GM12878 (cell line): Measurements from ENCODE around the gene TADA1. TPM values are rescaled to one million over a fixed set of nuclear protein-coding genes. Genes with fewer than 3 reads are reported as not detected.

ENCODE experiments used
- ATAC-seq: fragments of 200-7000 bp; cut with Tn5 transposase; 3 replicates; pipeline ENCODE4 v1.9.1; 2020; ENCODE audit warnings: mild to moderate bottlenecking, moderate library complexity
- BruUV-seq: library from RNA; stranded (reverse); fragments of 400-500 nt; replicated peaks from 2 replicates; lab custom pipeline; 2021; lab: Mats Ljungman, UMichigan
- CTCF ChIA-PET: fragments of 300-600 bp; sonication (Branson Sonifier 250); formaldehyde crosslinking; extraction: SDS; loops from one replicate; lab custom pipeline; 2021; ENCODE audit warnings: inconsistent platforms; lab: Yijun Ruan, JAX
- POLR2A ChIA-PET: fragments of 350-600 bp; formaldehyde crosslinking; extraction: SDS; loops from one replicate; lab custom pipeline; 2021; ENCODE audit warnings: inconsistent platforms; lab: Charles Lee
- RAD21 ChIA-PET: fragments of 300-600 bp; sonication (Branson Sonifier 250); formaldehyde crosslinking; loops from one replicate; lab custom pipeline; 2023; ENCODE audit warnings: antibody characterized with exemption; ENCODE audit not compliant: unreplicated experiment; lab: Charles Lee
- SMC1A ChIA-PET: fragments of 300-600 bp; sonication (Branson Sonifier 250); formaldehyde crosslinking; loops from one replicate; lab custom pipeline; 2023; ENCODE audit not compliant: unreplicated experiment, uncharacterized antibody; lab: Charles Lee
- DNase-seq: peaks from one replicate; pipeline ENCODE4 v3.0.0-alpha.2; 2011; ENCODE audit warnings: low read depth, low spot score
- FAIRE-seq: peaks from 3 replicates; lab custom pipeline; 2011; peaks lifted over from hg19 to GRCh38; lab: Jason Lieb, UNC
- H2AFZ ChIP-seq: 2 replicates; pipeline ENCODE4 v1.6.0; 2011; ENCODE audit warnings: low read depth, low read length, control low read depth; ENCODE audit not compliant: control insufficient read depth
- H3K27ac ChIP-seq: 2 replicates; pipeline ENCODE4 v1.5.1; 2011; ENCODE audit warnings: control low read depth; ENCODE audit not compliant: control insufficient read depth, insufficient read depth
- H3K27me3 ChIP-seq, 2 experiments: replicated peaks in 1 of 2; 2 replicates each; pipeline versions ENCODE4 v1.6.0 to v1.6.1; 2011; ENCODE audit warnings: low read length in 1 of 2; ENCODE audit not compliant: control insufficient read depth in 2 of 2, insufficient read depth in 2 of 2
- H3K36me3 ChIP-seq, 2 experiments: 2 replicates each; pipeline ENCODE4 v1.5.1; 2011; ENCODE audit warnings: low read length in 1 of 2; ENCODE audit not compliant: control insufficient read depth in 2 of 2, insufficient read depth in 2 of 2
- H3K4me1 ChIP-seq: 2 replicates; pipeline ENCODE4 v1.6.1; 2011; ENCODE audit warnings: mild to moderate bottlenecking, low read length, moderate library complexity, mixed read lengths; ENCODE audit not compliant: control insufficient read depth, insufficient read depth
- H3K4me2 ChIP-seq: 2 replicates; pipeline ENCODE4 v1.6.0; 2011; ENCODE audit warnings: control low read depth; ENCODE audit not compliant: control insufficient read depth, insufficient read depth
- H3K4me3 ChIP-seq: fragments of 200-600 bp; sonication (generic); 2 replicates; pipeline ENCODE4 v1.5.1; 2016
- H3K79me2 ChIP-seq: 2 replicates; pipeline ENCODE4 v1.6.0; 2011; ENCODE audit warnings: low read length; ENCODE audit not compliant: control insufficient read depth, insufficient read depth
- H3K9ac ChIP-seq: 2 replicates; pipeline ENCODE4 v1.8.0; 2011; ENCODE audit warnings: low read length, control low read depth, mixed read lengths; ENCODE audit not compliant: control insufficient read depth, insufficient read depth
- H3K9me3 ChIP-seq: replicated peaks from 3 replicates; pipeline ENCODE4 v1.5.1; 2011; ENCODE audit warnings: mild to moderate bottlenecking, low read length; ENCODE audit not compliant: control insufficient read depth, insufficient read depth
- H4K20me1 ChIP-seq: 2 replicates; pipeline ENCODE4 v1.6.0; 2011; ENCODE audit not compliant: control insufficient read depth, insufficient read depth
- ATF2 ChIP-seq: IDR thresholded peaks from 2 replicates; pipeline ENCODE4 v1.6.1; 2012; ENCODE audit warnings: low read length, inconsistent platforms
- ATF7 ChIP-seq: fragments of 450-650 bp; IDR thresholded peaks from 2 replicates; pipeline ENCODE4 v1.6.1; 2016; ENCODE audit warnings: low read depth, mild to moderate bottlenecking
- BMI1 ChIP-seq: fragments of 450-650 bp; IDR thresholded peaks from 2 replicates; pipeline ENCODE4 v1.6.1; 2016; ENCODE audit warnings: mild to moderate bottlenecking, moderate library complexity, borderline replicate concordance
- HDGF ChIP-seq: fragments of 450-650 bp; IDR thresholded peaks from 2 replicates; pipeline ENCODE4 v1.6.1; 2016; ENCODE audit warnings: antibody characterized with exemption
- JUNB ChIP-seq: IDR thresholded peaks from 2 replicates; pipeline ENCODE4 v1.6.1; 2016; ENCODE audit warnings: antibody characterized with exemption, mild to moderate bottlenecking
- KAT2A ChIP-seq: conservative IDR thresholded peaks from 2 replicates; pipeline ENCODE4 v1.6.1; 2011; ENCODE audit warnings: low read depth, low read length; ENCODE audit not compliant: control insufficient read depth
- MEF2B ChIP-seq: fragments of 450-650 bp; IDR thresholded peaks from 2 replicates; pipeline ENCODE4 v1.6.1; 2018; ENCODE audit warnings: mild to moderate bottlenecking, moderate library complexity; ENCODE audit not compliant: partially characterized antibody, poor library complexity, severe bottlenecking
- NFXL1 ChIP-seq: fragments of 450-650 bp; IDR thresholded peaks from 2 replicates; pipeline ENCODE4 v1.6.1; 2017; ENCODE audit warnings: antibody characterized with exemption, mild to moderate bottlenecking, borderline replicate concordance
- PAX5 ChIP-seq: IDR thresholded peaks from 2 replicates; pipeline ENCODE4 v1.6.1; 2011; ENCODE audit warnings: low read depth, low read length, borderline replicate concordance
- POLR2AphosphoS5 ChIP-seq: IDR thresholded peaks from 2 replicates; pipeline ENCODE4 v1.6.1; 2011; ENCODE audit warnings: mild to moderate bottlenecking, low read length, inconsistent platforms
- SMAD1 ChIP-seq: fragments of 450-650 bp; IDR thresholded peaks from 2 replicates; pipeline ENCODE4 v1.6.1; 2018; ENCODE audit warnings: mild to moderate bottlenecking, low read depth; ENCODE audit not compliant: partially characterized antibody
- STAT3 ChIP-seq: IDR thresholded peaks from 2 replicates; pipeline ENCODE4 v1.6.1; 2011; ENCODE audit warnings: low read depth, low read length, improper control_type of control experiment
- SUPT20H ChIP-seq: IDR thresholded peaks from 2 replicates; pipeline ENCODE4 v1.6.1; 2011; ENCODE audit warnings: low read depth, mild to moderate bottlenecking, low read length, moderate library complexity, borderline replicate concordance; ENCODE audit not compliant: control insufficient read depth
- TCF12 ChIP-seq: IDR thresholded peaks from 2 replicates; pipeline ENCODE4 v1.6.1; 2011; ENCODE audit warnings: low read depth, mild to moderate bottlenecking, low read length
- ZNF217 ChIP-seq: fragments of 450-650 bp; IDR thresholded peaks from 2 replicates; pipeline ENCODE4 v1.6.1; 2017; ENCODE audit warnings: antibody characterized with exemption, mild to moderate bottlenecking
- WGBS: methylation state at CpG from one replicate; pipeline ENCODE4 v1.1.6; 2016; ENCODE audit warnings: low lambda C conversion rate; ENCODE audit not compliant: insufficient replicate concordance, insufficient coverage; ENCODE audit errors: missing lambda C conversion rate; 5-methylcytosine and 5-hydroxymethylcytosine counted together
- in situ Hi-C: fragments of 300-500 bp; cut with MboI; formaldehyde crosslinking; loops from 9 replicates; pipeline ENCODE4 v1.14.3; 2018; ENCODE audit warnings: mixed read lengths
- intact Hi-C: fragments of 100-400 bp; cut with micrococcal nuclease; formaldehyde crosslinking; loops from one replicate; pipeline ENCODE4 v1.14.2; 2022; ENCODE audit not compliant: unreplicated experiment
- polyA plus RNA-seq, 11 experiments: library from polyadenylated mRNA; depleted of rRNA in 4 of 11; unstranded in 6 of 11; stranded (reverse) in 5 of 11; fragments of >200 nt; fragmentation: Nextera tagmentation in 4 of 11; fragmentation: Illumina TruSeq in 1 of 11; extraction: Ambion mirVana in 4 of 11; extraction: Trizol in 1 of 11; gene quantifications; 1 replicate in 1 of 11; 2 replicates in 10 of 11; pipeline versions ENCODE4 v1.2.1 to v1.2.3, GENCODE V29; 2011 to 2016; ENCODE audit warnings: inconsistent platforms in 2 of 11, missing spikeins in 2 of 11, low read depth in 1 of 11
- total RNA-seq, 4 experiments: library from RNA; depleted of rRNA in 3 of 4; stranded (reverse); fragments of >200 nt in 3 of 4; fragmentation: Illumina TruSeq in 1 of 4; extraction: Trizol in 1 of 4; gene quantifications; 2 replicates each; pipeline versions ENCODE4 v1.2.1 to v1.2.3, GENCODE V29; 2013 to 2021
- TF ChIP-seq, protein P1 (sequence below): fragments of 150-350 bp; IDR thresholded peaks from 2 replicates; pipeline ENCODE4 v1.6.1; 2014; ENCODE audit warnings: mild to moderate bottlenecking, low read depth, low read length

The TADA1 gene
- total and polyA plus RNA-seq, 10 of the 15 experiments (the other 5 are each of a cell fraction or from before 2014, with no cell fraction given), result 15.2 to 38.6 (median 26.5) TPM

- Histone ChIP-seq H3K9me3 (no peaks in the 10 kb centered on the region), H3K4me1 (peaks cover 13% of the 10 kb centered on the region), H3K36me3 (peaks cover 4 to 5% of the 10 kb centered on the region in 2 experiments; a peak in 3 of 4 replicates), H2AFZ (no peak overlapping the region), H3K9ac (no peak overlapping the region), H4K20me1 (no peaks in the 10 kb centered on the region), H3K27ac (peak overlapping the region; percentile 24; the same call in 1 of the 2 replicates), H3K27me3 (no peaks in the 10 kb centered on the region), H3K79me2 (peaks cover 35% of the 10 kb centered on the region), H3K4me2 (no peak overlapping the region), H3K4me3 (no peak overlapping the region)
- in situ Hi-C loops (no loop called here), intact Hi-C loops (no loop called here)
- CTCF ChIA-PET, result interaction anchor here (0.8 to 1.8 kb wide), 4 partner anchors 9 to 379 kb away, joined by 3 to 6 read pairs (median 4); no protein-coding TSS in a partner anchor
- POLR2A ChIA-PET, result interaction anchor here (0.7 to 1.2 kb wide), 3 partner anchors 14 to 335 kb away, joined by 3 to 4 read pairs (median 3); no protein-coding TSS in a partner anchor
- DNase-seq (no peak), ATAC-seq (no peak), FAIRE-seq (no peak)
- RAD21 ChIA-PET, result interaction anchor here (1.3 to 1.8 kb wide), 3 partner anchors 23 to 191 kb away, joined by 4 to 5 read pairs (median 4); no protein-coding TSS in a partner anchor
- 99% methylated on average over 6 of the region's 7 CpGs for WGBS
- SMC1A ChIA-PET, result interaction anchor here (1.0 to 1.2 kb wide), 3 partner anchors 13 to 191 kb away, joined by 3 to 4 read pairs (median 3); no protein-coding TSS in a partner anchor
- no peak for TF ChIP-seq ZNF217
- no peak for TF ChIP-seq JUNB
- TF ChIP-seq HDGF, result no peak
- no peak for TF ChIP-seq SMAD1
- no peak for TF ChIP-seq STAT3
- TF ChIP-seq BMI1, result no peak
- no peak for TF ChIP-seq SUPT20H
- TF ChIP-seq, protein P1, sequence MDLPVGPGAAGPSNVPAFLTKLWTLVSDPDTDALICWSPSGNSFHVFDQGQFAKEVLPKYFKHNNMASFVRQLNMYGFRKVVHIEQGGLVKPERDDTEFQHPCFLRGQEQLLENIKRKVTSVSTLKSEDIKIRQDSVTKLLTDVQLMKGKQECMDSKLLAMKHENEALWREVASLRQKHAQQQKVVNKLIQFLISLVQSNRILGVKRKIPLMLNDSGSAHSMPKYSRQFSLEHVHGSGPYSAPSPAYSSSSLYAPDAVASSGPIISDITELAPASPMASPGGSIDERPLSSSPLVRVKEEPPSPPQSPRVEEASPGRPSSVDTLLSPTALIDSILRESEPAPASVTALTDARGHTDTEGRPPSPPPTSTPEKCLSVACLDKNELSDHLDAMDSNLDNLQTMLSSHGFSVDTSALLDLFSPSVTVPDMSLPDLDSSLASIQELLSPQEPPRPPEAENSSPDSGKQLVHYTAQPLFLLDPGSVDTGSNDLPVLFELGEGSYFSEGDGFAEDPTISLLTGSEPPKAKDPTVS, result no peak
- no peak for TF ChIP-seq POLR2AphosphoS5
- TF ChIP-seq ATF7, result no peak
- no peak for TF ChIP-seq NFXL1
- TF ChIP-seq KAT2A, result no peak
- no peak for TF ChIP-seq PAX5
- no peak for TF ChIP-seq TCF12
- no peak for TF ChIP-seq MEF2B
- no peak for TF ChIP-seq ATF2
- no TSS peak for BruUV-seq
These were observed 7.4 kb downstream of the TADA1 start for GRCh38 chr1:166868639-166869038.
